PFSK-1 (cell line): ENCODE results near the gene DHX29.

ENCODE experiments used
- FOXP2 ChIP-seq: optimal IDR thresholded peaks from 2 replicates; pipeline ENCODE3; 2011; ENCODE audit warnings: borderline replicate concordance, control low read depth, inconsistent platforms; ENCODE audit not compliant: insufficient read depth; ENCODE audit errors: extremely low read length, extremely low read depth
- POLR2AphosphoS5 ChIP-seq: IDR thresholded peaks from 2 replicates; pipeline ENCODE4 v1.6.1; 2012; ENCODE audit warnings: low read depth, mild to moderate bottlenecking, control low read depth, low read length, moderate library complexity
- SIN3A ChIP-seq: IDR thresholded peaks from 2 replicates; pipeline ENCODE4 v1.6.1; 2012; ENCODE audit warnings: mild to moderate bottlenecking, low read length, moderate library complexity, borderline replicate concordance; ENCODE audit not compliant: insufficient read depth
- TAF1 ChIP-seq: IDR thresholded peaks from 2 replicates; pipeline ENCODE4 v1.6.1; 2012; ENCODE audit warnings: low read length, control low read depth, borderline replicate concordance; ENCODE audit not compliant: insufficient read depth
- TF ChIP-seq, protein P1 (sequence below), 2 experiments: IDR thresholded peaks; 2 replicates each; pipeline versions ENCODE4 v1.6.1 to v1.8.0; 2011 to 2012; ENCODE audit warnings: low read depth in 2 of 2, low read length in 2 of 2, control low read depth in 1 of 2, inconsistent platforms in 1 of 2, mild to moderate bottlenecking in 1 of 2, moderate library complexity in 1 of 2; ENCODE audit not compliant: insufficient read depth in 1 of 2

Gene DHX29

DNA sequence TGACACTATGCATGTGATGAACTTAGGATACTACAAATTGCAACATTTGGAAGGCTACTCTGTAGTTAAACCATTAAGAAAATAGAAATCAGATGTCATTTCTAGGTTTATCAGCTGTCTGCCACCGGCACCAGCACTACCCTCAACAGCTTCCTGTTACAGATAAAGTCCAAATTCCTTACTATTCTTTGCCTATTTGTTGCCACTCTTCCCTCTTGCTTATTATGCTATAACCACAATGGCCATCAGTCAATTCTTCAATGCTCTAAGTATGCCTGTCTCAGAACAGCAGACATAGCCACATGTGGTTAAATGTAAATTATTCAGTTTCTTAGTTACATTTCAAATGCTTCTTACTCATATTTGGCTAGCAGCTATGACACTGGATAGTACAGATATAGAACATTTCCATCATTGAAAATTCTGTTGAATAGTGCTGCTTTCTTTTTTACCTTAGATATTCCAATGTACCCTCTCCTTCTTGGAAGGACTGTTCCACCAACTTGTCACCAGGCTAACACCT, 21.0 kb downstream of the DHX29 start:
- TF ChIP-seq SIN3A (no peak), POLR2AphosphoS5 (no peak), TAF1 (no peak), FOXP2 (no peak)
- TF ChIP-seq, protein P1, sequence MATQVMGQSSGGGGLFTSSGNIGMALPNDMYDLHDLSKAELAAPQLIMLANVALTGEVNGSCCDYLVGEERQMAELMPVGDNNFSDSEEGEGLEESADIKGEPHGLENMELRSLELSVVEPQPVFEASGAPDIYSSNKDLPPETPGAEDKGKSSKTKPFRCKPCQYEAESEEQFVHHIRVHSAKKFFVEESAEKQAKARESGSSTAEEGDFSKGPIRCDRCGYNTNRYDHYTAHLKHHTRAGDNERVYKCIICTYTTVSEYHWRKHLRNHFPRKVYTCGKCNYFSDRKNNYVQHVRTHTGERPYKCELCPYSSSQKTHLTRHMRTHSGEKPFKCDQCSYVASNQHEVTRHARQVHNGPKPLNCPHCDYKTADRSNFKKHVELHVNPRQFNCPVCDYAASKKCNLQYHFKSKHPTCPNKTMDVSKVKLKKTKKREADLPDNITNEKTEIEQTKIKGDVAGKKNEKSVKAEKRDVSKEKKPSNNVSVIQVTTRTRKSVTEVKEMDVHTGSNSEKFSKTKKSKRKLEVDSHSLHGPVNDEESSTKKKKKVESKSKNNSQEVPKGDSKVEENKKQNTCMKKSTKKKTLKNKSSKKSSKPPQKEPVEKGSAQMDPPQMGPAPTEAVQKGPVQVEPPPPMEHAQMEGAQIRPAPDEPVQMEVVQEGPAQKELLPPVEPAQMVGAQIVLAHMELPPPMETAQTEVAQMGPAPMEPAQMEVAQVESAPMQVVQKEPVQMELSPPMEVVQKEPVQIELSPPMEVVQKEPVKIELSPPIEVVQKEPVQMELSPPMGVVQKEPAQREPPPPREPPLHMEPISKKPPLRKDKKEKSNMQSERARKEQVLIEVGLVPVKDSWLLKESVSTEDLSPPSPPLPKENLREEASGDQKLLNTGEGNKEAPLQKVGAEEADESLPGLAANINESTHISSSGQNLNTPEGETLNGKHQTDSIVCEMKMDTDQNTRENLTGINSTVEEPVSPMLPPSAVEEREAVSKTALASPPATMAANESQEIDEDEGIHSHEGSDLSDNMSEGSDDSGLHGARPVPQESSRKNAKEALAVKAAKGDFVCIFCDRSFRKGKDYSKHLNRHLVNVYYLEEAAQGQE (IDR thresholded peaks at IDR 0.05; ENCODE audit: insufficient read depth in 1 of 2, low read depth in 2 of 2, low read length in 2 of 2): no peak

GRCh38 chr5:55278778-55279177, 28.7 kb downstream of the DHX29 start:
- TF ChIP-seq SIN3A (no peak), FOXP2 (no peak), POLR2AphosphoS5 (no peak), TAF1 (no peak)
- TF ChIP-seq, protein P1 (IDR thresholded peaks at IDR 0.05; ENCODE audit: insufficient read depth in 1 of 2, low read depth in 2 of 2, low read length in 2 of 2): no peak

GRCh38 chr5:55276771-55277170, 30.7 kb downstream of the DHX29 start:
- TF ChIP-seq SIN3A: no peak
- TF ChIP-seq, protein P1 (IDR thresholded peaks at IDR 0.05; ENCODE audit: insufficient read depth in 1 of 2, low read depth in 2 of 2, low read length in 2 of 2): no peak
- no peak for TF ChIP-seq POLR2AphosphoS5
- no peak for TF ChIP-seq FOXP2
- TF ChIP-seq TAF1: no peak

DNA sequence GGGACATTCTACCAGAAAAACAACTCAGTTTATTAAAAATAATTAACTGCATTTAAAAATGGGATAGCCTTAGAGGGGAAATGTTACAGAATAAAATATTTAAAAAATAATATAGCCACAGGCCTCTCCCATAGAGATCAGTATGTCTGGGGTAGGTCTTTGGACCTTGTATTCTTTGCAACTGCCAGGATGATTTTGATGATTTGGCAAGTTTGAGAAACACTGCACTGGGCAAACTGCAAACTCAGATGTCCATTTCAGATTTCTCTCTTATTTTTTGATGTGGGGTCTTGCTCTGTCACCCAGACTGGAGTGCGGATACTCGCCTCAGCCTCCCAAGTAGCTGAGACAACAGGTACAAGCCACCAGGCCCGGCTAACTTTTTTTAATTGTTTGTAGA, 49.2 kb downstream of the DHX29 start:
- TF ChIP-seq TAF1 (no peak), POLR2AphosphoS5 (no peak)

DNA sequence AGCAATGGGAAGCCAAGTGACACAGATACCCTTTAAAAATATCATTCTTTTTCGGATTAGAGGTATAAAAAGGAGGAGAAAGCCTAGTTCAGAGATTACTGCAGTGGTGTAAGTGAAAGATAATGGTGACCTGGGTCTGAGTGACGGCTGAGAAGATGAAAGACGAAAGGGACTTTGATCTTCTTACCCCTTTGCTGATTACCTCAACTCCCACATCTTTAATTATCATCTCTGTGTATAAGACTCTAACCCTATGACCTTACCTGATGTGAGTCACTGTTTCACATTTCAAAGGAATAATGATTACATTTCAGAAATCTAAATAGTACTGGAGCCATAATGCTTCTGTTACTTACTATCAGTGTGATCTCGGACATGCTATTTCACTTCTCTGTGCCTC, 52.7 kb downstream of the DHX29 start:
- TF ChIP-seq TAF1: no peak
- TF ChIP-seq POLR2AphosphoS5: no peak
- TF ChIP-seq SIN3A: no peak
- TF ChIP-seq FOXP2: no peak
- TF ChIP-seq, protein P1 (IDR thresholded peaks at IDR 0.05; ENCODE audit: insufficient read depth in 1 of 2, low read depth in 2 of 2, low read length in 2 of 2): no peak
